Measurements from ENCODE around the gene ICE2. TPM values are rescaled to one million over a fixed set of nuclear protein-coding genes. Genes with fewer than 3 reads are reported as not detected.
A peak's percentile ranks its signal among the peaks of the same experiment; 100 is the strongest.

Gene ICE2
- total RNA-seq, 5 donors from 2014 or later (not counting 1 experiment from before 2014, with no cell fraction given) = 47.4 to 68.7 (median 52.4) TPM

- Histone ChIP-seq H3K4me1 (ENCODE audit: control insufficient read depth in 1 of 2, extremely low read depth in 1 of 2, insufficient read depth in 2 of 2, low read length in 2 of 2) (peaks cover 8 to 60% of the 10 kb centered on the region in 2 experiments), H3K27me3 (replicated peaks in 1 of 2; ENCODE audit: control insufficient read depth in 2 of 2, extremely low read depth in 1 of 2, insufficient read depth in 2 of 2, low read length in 1 of 2) (no peaks in the 10 kb centered on the region), H3K27ac (ENCODE audit: low read length) (no peak overlapping the region), H3K36me3 (ENCODE audit: control insufficient read depth in 2 of 2, extremely low read depth in 1 of 2, insufficient read depth in 1 of 2, low read length in 1 of 2) (peaks cover 0 to 2% of the 10 kb centered on the region in 2 donors), H3K9me3 (no peaks in the 10 kb centered on the region), H3K4me3 (ENCODE audit: control insufficient read depth in 1 of 2, extremely low read depth in 1 of 2, low read length in 1 of 2) (no peak overlapping the region)
- Mint-ChIP-seq H3K27me3 (peaks cover 0 to 4% of the 10 kb centered on the region in 2 donors), H3K9me3 (no peaks in the 10 kb centered on the region), H3K27ac (peak overlapping the region in 1 of 2 donors; percentile 10), H3K4me3 (no peak overlapping the region), H3K36me3 (peaks cover 21% of the 10 kb centered on the region), H3K4me1 (peaks cover 47 to 83% (median 65%) of the 10 kb centered on the region in 3 donors)
- ChIA-PET POLR2A (no interaction called here), CTCF (interaction anchor here (0.6 to 0.8 kb wide), 2 partner anchors 31 to 77 kb away, joined by 3 read pairs; no protein-coding TSS in a partner anchor)
- no CpG with 5 or more reads among the region's 1 CpG for WGBS (ENCODE audit: insufficient coverage)
- no peak for ATAC-seq (replicated peaks in 1 of 4)
- DNase-seq = no peak
Observed at GRCh38 chr15:60394689-60395097, 84.2 kb downstream of the ICE2 start.

DNA sequence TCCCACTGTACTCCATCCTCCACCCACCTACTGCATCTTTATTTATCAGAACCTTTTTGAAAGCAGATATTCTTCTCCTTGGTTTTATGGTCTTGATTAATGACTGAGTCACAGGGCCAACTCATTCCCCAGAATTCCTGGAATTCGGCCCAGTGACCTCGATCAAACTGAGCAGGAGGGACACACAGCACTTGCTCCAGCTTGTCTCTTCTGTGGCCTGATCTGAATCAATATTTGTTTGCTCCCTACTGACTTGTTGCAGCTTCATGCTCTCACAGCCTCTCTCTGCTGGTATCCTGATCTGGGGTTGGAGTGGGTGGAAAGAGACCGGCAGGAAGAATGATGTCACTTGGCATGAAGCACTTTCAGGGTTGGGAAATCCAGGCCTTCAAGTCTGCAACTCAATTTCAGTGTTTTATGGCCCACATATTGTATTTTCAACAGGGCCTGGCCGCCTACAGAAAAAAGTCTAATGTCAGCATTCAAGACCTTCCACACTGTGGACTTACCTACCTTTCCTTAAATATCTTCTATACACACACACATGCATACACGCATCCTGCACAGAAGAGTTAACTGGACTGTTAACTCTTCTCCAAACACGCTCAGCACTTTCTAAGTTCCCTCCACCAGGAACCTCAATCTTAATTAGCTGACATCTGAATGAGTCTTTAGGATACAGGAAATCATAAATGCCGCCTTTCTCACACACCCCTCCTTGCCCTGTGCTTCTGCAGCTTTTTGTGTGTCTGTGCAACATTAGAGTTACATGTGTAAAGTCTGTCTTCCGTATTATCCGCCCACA lies 85.8 kb downstream of the ICE2 start:
- ChIA-PET CTCF (no interaction called here), POLR2A (interaction anchor here in 1 of 2 donors (0.6 kb wide), 1 partner anchor 29 kb away, joined by 4 read pairs; no protein-coding TSS in a partner anchor)
- H3K36me3 Mint-ChIP-seq = peaks cover 21% of the 10 kb centered on the region
- no peaks in the 10 kb centered on the region for H3K27me3 ChIP-seq (replicated peaks in 1 of 2; ENCODE audit: control insufficient read depth in 2 of 2, extremely low read depth in 1 of 2, insufficient read depth in 2 of 2, low read length in 1 of 2)
- peaks cover 46 to 85% (median 67%) of the 10 kb centered on the region in 3 donors for H3K4me1 Mint-ChIP-seq
- peaks cover 0 to 2% of the 10 kb centered on the region in 2 donors for H3K36me3 ChIP-seq (ENCODE audit: control insufficient read depth in 2 of 2, extremely low read depth in 1 of 2, insufficient read depth in 1 of 2, low read length in 1 of 2)
- peaks cover 9 to 54% of the 10 kb centered on the region in 2 experiments for H3K4me1 ChIP-seq (ENCODE audit: control insufficient read depth in 1 of 2, extremely low read depth in 1 of 2, insufficient read depth in 2 of 2, low read length in 2 of 2)
- H3K27ac Mint-ChIP-seq = peak overlapping the region in 1 of 2 donors; percentile 27
- H3K9me3 ChIP-seq = no peaks in the 10 kb centered on the region
- H3K4me3 ChIP-seq (ENCODE audit: control insufficient read depth in 1 of 2, extremely low read depth in 1 of 2, low read length in 1 of 2) = no peak overlapping the region
- H3K9me3 Mint-ChIP-seq = no peaks in the 10 kb centered on the region
- peak overlapping the region in 1 of 3 donors; percentile 29 for H3K4me3 Mint-ChIP-seq
- ATAC-seq (replicated peaks in 1 of 4) (no peak), DNase-seq (no peak)
- WGBS (ENCODE audit: insufficient coverage) = 84% methylated on average over 3 of the region's 9 CpGs
- H3K27me3 Mint-ChIP-seq = no peaks in the 10 kb centered on the region
- H3K27ac ChIP-seq (ENCODE audit: low read length) = peak overlapping the region; percentile 25

DNA sequence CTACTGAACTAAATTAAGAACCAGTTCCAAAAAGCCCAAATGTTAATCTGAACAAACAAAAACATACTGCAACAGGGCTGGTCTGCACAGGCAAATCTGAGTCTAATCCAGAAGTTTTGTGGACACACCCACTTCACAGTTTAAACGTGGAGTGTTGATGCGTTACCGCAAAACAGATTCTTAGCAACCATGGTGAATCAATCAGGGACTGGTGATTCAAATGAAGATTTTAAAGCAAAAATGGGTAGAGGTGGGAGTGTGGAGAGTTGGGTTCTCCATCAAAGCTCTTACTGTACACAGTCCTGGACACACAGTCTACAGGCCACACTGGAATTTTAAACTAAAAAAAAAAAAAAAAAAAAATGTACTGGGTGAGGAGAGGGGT lies 86.3 kb downstream of the ICE2 start:
- H3K27me3 ChIP-seq (replicated peaks in 1 of 2; ENCODE audit: control insufficient read depth in 2 of 2, extremely low read depth in 1 of 2, insufficient read depth in 2 of 2, low read length in 1 of 2) = no peaks in the 10 kb centered on the region
- Mint-ChIP-seq H3K9me3 (no peaks in the 10 kb centered on the region), H3K4me1 (peaks cover 45 to 87% (median 69%) of the 10 kb centered on the region in 3 donors), H3K36me3 (peaks cover 21% of the 10 kb centered on the region), H3K27me3 (no peaks in the 10 kb centered on the region), H3K4me3 (no peak overlapping the region), H3K27ac (peak overlapping the region in 1 of 2 donors; percentile 55)
- H3K27ac ChIP-seq (ENCODE audit: low read length) = peak overlapping the region; percentile 25
- no peak overlapping the region for H3K4me3 ChIP-seq (ENCODE audit: control insufficient read depth in 1 of 2, extremely low read depth in 1 of 2, low read length in 1 of 2)
- peak in 18 of 35 experiments; percentile 3 to 63 (median 12) for DNase-seq
- no CpG with 5 or more reads among the region's 3 CpGs for WGBS (ENCODE audit: insufficient coverage)
- no peak for ATAC-seq (replicated peaks in 1 of 4)
- no peaks in the 10 kb centered on the region for H3K9me3 ChIP-seq
- peaks cover 9 to 52% of the 10 kb centered on the region in 2 experiments for H3K4me1 ChIP-seq (ENCODE audit: control insufficient read depth in 1 of 2, extremely low read depth in 1 of 2, insufficient read depth in 2 of 2, low read length in 2 of 2)
- ChIA-PET POLR2A (interaction anchor here in 1 of 2 donors (0.6 kb wide), 1 partner anchor 29 kb away, joined by 4 read pairs; no protein-coding TSS in a partner anchor), CTCF (no interaction called here)
- H3K36me3 ChIP-seq (ENCODE audit: control insufficient read depth in 2 of 2, extremely low read depth in 1 of 2, insufficient read depth in 1 of 2, low read length in 1 of 2) = peaks cover 0 to 2% of the 10 kb centered on the region in 2 donors

GRCh38 chr15:60391722-60392315 lies 87.1 kb downstream of the ICE2 start:
- no peaks in the 10 kb centered on the region for H3K27me3 Mint-ChIP-seq
- H3K9me3 Mint-ChIP-seq = no peaks in the 10 kb centered on the region
- no peaks in the 10 kb centered on the region for H3K9me3 ChIP-seq
- peaks cover 21% of the 10 kb centered on the region for H3K36me3 Mint-ChIP-seq
- POLR2A ChIA-PET = no interaction called here
- no peak overlapping the region for H3K4me3 ChIP-seq (ENCODE audit: control insufficient read depth in 1 of 2, extremely low read depth in 1 of 2, low read length in 1 of 2)
- H3K27ac ChIP-seq (ENCODE audit: low read length) = no peak overlapping the region
- peaks cover 0 to 2% of the 10 kb centered on the region in 2 donors for H3K36me3 ChIP-seq (ENCODE audit: control insufficient read depth in 2 of 2, extremely low read depth in 1 of 2, insufficient read depth in 1 of 2, low read length in 1 of 2)
- ATAC-seq (replicated peaks in 1 of 4) (no peak), DNase-seq (no peak)
- CTCF ChIA-PET = no interaction called here
- H3K4me1 ChIP-seq (ENCODE audit: control insufficient read depth in 1 of 2, extremely low read depth in 1 of 2, insufficient read depth in 2 of 2, low read length in 2 of 2) = peaks cover 5 to 47% of the 10 kb centered on the region in 2 experiments
- no peak overlapping the region for H3K4me3 Mint-ChIP-seq
- H3K4me1 Mint-ChIP-seq = peaks cover 41 to 91% (median 71%) of the 10 kb centered on the region in 3 donors
- no peaks in the 10 kb centered on the region for H3K27me3 ChIP-seq (replicated peaks in 1 of 2; ENCODE audit: control insufficient read depth in 2 of 2, extremely low read depth in 1 of 2, insufficient read depth in 2 of 2, low read length in 1 of 2)
- H3K27ac Mint-ChIP-seq = peak overlapping the region in 1 of 2 donors; percentile 61
- WGBS (ENCODE audit: insufficient coverage) = 33% methylated on average over 2 of the region's 4 CpGs

- Histone ChIP-seq H3K9me3 (no peaks in the 10 kb centered on the region), H3K27me3 (replicated peaks in 1 of 2; ENCODE audit: control insufficient read depth in 2 of 2, extremely low read depth in 1 of 2, insufficient read depth in 2 of 2, low read length in 1 of 2) (no peaks in the 10 kb centered on the region), H3K36me3 (ENCODE audit: control insufficient read depth in 2 of 2, extremely low read depth in 1 of 2, insufficient read depth in 1 of 2, low read length in 1 of 2) (peaks cover 0 to 2% of the 10 kb centered on the region in 2 donors), H3K27ac (ENCODE audit: low read length) (no peak overlapping the region), H3K4me3 (ENCODE audit: control insufficient read depth in 1 of 2, extremely low read depth in 1 of 2, low read length in 1 of 2) (no peak overlapping the region), H3K4me1 (ENCODE audit: control insufficient read depth in 1 of 2, extremely low read depth in 1 of 2, insufficient read depth in 2 of 2, low read length in 2 of 2) (peaks cover 5 to 39% of the 10 kb centered on the region in 2 experiments)
- H3K4me1 Mint-ChIP-seq = peaks cover 32 to 89% (median 69%) of the 10 kb centered on the region in 3 donors
- ATAC-seq (replicated peaks in 1 of 4) (no peak), DNase-seq (no peak)
- peaks cover 18% of the 10 kb centered on the region for H3K36me3 Mint-ChIP-seq
- H3K9me3 Mint-ChIP-seq = no peaks in the 10 kb centered on the region
- peak overlapping the region in 1 of 2 donors; percentile 41 for H3K27ac Mint-ChIP-seq
- POLR2A ChIA-PET = no interaction called here
- H3K27me3 Mint-ChIP-seq = no peaks in the 10 kb centered on the region
- WGBS (ENCODE audit: insufficient coverage) = 88% methylated on average over 5 of the region's 6 CpGs
- CTCF ChIA-PET = no interaction called here
- peak overlapping the region in 1 of 3 donors; percentile 7 for H3K4me3 Mint-ChIP-seq
Observed at GRCh38 chr15:60390871-60391501, 88.0 kb downstream of the ICE2 start.

DNA sequence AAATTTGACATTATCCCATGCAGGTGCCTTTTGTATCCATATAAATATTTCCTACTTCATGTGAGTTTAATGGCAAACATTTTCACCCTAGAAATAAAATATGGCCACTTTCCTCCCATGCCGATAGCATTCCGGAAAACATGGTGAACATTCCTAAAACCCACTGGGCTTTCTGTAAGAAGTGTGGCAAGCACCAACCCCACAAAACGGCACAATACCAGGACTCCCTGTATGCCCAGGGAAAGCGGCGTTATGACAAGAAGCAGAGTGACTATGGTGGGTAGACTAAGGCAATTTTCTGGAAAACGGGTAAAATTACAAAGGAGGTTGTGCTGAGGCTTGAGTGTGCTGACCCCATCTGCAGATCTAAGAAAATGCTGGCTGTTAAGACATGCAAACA lies 88.7 kb downstream of the ICE2 start:
- peaks cover 5 to 33% of the 10 kb centered on the region in 2 experiments for H3K4me1 ChIP-seq (ENCODE audit: control insufficient read depth in 1 of 2, extremely low read depth in 1 of 2, insufficient read depth in 2 of 2, low read length in 2 of 2)
- ChIA-PET CTCF (no interaction called here), POLR2A (no interaction called here)
- no peaks in the 10 kb centered on the region for H3K9me3 ChIP-seq
- H3K4me3 ChIP-seq (ENCODE audit: control insufficient read depth in 1 of 2, extremely low read depth in 1 of 2, low read length in 1 of 2) = no peak overlapping the region
- WGBS (ENCODE audit: insufficient coverage) = 96% methylated on average over 3 of the region's 6 CpGs
- no peaks in the 10 kb centered on the region for H3K9me3 Mint-ChIP-seq
- H3K27me3 ChIP-seq (replicated peaks in 1 of 2; ENCODE audit: control insufficient read depth in 2 of 2, extremely low read depth in 1 of 2, insufficient read depth in 2 of 2, low read length in 1 of 2) = no peaks in the 10 kb centered on the region
- H3K27ac ChIP-seq (ENCODE audit: low read length) = peak overlapping the region; percentile 2
- no peak for DNase-seq
- H3K4me3 Mint-ChIP-seq = peak overlapping the region in 1 of 3 donors; percentile 62
- H3K4me1 Mint-ChIP-seq = peaks cover 31 to 86% (median 63%) of the 10 kb centered on the region in 3 donors
- H3K27me3 Mint-ChIP-seq = no peaks in the 10 kb centered on the region
- no peak overlapping the region for H3K27ac Mint-ChIP-seq
- H3K36me3 Mint-ChIP-seq = peaks cover 13% of the 10 kb centered on the region
- peaks cover 0 to 2% of the 10 kb centered on the region in 2 donors for H3K36me3 ChIP-seq (ENCODE audit: control insufficient read depth in 2 of 2, extremely low read depth in 1 of 2, insufficient read depth in 1 of 2, low read length in 1 of 2)
- ATAC-seq (replicated peaks in 1 of 4) = no peak

Measured in T-cell (primary cell).